Right ventricle myocardium inferior (tissue), 1 donor: Measurements from ENCODE around the gene FNDC3B. TPM values are rescaled to one million over a fixed set of nuclear protein-coding genes. Genes with fewer than 3 reads are reported as not detected.
A peak's percentile ranks its signal among the peaks of the same experiment; 100 is the strongest.
"Not testable (repeated sequence)": the region's sequence is repeated elsewhere in the genome, so short reads cannot be mapped to it uniquely, and the experiment has no call there.

Experiments used
- ATAC-seq: fragments of 200-7000 bp; cut with Tn5 transposase; one replicate; pipeline ENCODE4 v1.9.1; 2020; ENCODE audit warnings: mild to moderate bottlenecking, moderate library complexity
- DNase-seq: peaks from one replicate; pipeline ENCODE4 v3.0.0; 2021; ENCODE audit errors: missing footprints
- intact Hi-C: fragments of 100-400 bp; cut with DNase I; formaldehyde crosslinking; loops from one replicate; pipeline ENCODE4 v1.11.0; 2022
- long read RNA-seq: library from polyadenylated mRNA; unstranded; transcript quantifications from one replicate; pipeline ENCODE4 v2.0.0, GENCODE V29; 2021
- total RNA-seq: library from RNA; stranded (reverse); fragmentation: NEBNext Ultra II Directional; extraction: Animal tissue kit (Norgen Biotek cat#: 25700); gene quantifications from one replicate; pipeline ENCODE4 v1.2.1, GENCODE V29; 2021
- donor health status: DM: no; HTN: yes; CAD: no; lungs with severe emphysema.

Gene FNDC3B
- 57.8 TPM for total RNA-seq
- long read RNA-seq, full-length matches to known transcripts = 6 of 11 reads
- long read RNA-seq, partial matches to known transcripts = 4 of 11 reads
- long read RNA-seq, other reads (novel, unspliced or antisense) = 1 of 11 reads

GRCh38 chr3:172039436-172040077 is at the start of gene FNDC3B:
TSS of gene FNDC3B (plus strand) at chr3:172039578. CDS start at chr3:172112480, 72,902 bp downstream.
- peak; percentile 95 for DNase-seq
- intact Hi-C loops = loop anchor here (2.0 to 10.0 kb wide), 9 partner anchors 58 to 385 kb away; no protein-coding TSS in a partner anchor
- ATAC-seq = peak; percentile 91

GRCh38 chr3:171990239-171990638 is 49.1 kb upstream of the FNDC3B start:
- DNase-seq, ATAC-seq, intact Hi-C loops: not testable (repeated sequence)

GRCh38 chr3:171991166-171991565 is 48.2 kb upstream of the FNDC3B start:
- no peak for DNase-seq
- intact Hi-C loops = no loop called here
- ATAC-seq = no peak

- no peak for DNase-seq
- ATAC-seq = no peak
- intact Hi-C loops = no loop called here
These were observed 44.5 kb upstream of the FNDC3B start for GRCh38 chr3:171994646-171995428.

GRCh38 chr3:171995486-171995885 is 43.9 kb upstream of the FNDC3B start:
- intact Hi-C loops = no loop called here
- ATAC-seq = no peak

GRCh38 chr3:171996178-171996817 is 43.1 kb upstream of the FNDC3B start:
- intact Hi-C loops = no loop called here
- no peak for ATAC-seq
- DNase-seq = no peak

More at GRCh38 chr3:171995486-171995885, 43.9 kb upstream of the FNDC3B start:
- no peak for DNase-seq

- ATAC-seq, DNase-seq, intact Hi-C loops: not testable (repeated sequence)
These were observed 40.6 kb upstream of the FNDC3B start for GRCh38 chr3:171998731-171999130.

- intact Hi-C loops, ATAC-seq: not testable (repeated sequence)
These were observed 37.8 kb upstream of the FNDC3B start for GRCh38 chr3:172001616-172002015.

GRCh38 chr3:172002512-172003078 is 36.8 kb upstream of the FNDC3B start:
- ATAC-seq (no peak), DNase-seq (no peak)
- intact Hi-C loops = no loop called here

More at GRCh38 chr3:172001616-172002015, 37.8 kb upstream of the FNDC3B start:
- DNase-seq = not testable (repeated sequence)

GRCh38 chr3:172003146-172003545 is 36.2 kb upstream of the FNDC3B start:
- intact Hi-C loops = no loop called here
- ATAC-seq (no peak), DNase-seq (no peak)

- intact Hi-C loops = no loop called here
- no peak for ATAC-seq
- no peak for DNase-seq
These were observed 32.4 kb upstream of the FNDC3B start for GRCh38 chr3:172007065-172007370.

GRCh38 chr3:172009803-172010202 is 29.6 kb upstream of the FNDC3B start:
- no peak for ATAC-seq
- intact Hi-C loops = no loop called here
- DNase-seq = no peak

- DNase-seq (no peak), ATAC-seq (no peak)
- intact Hi-C loops = no loop called here
These were observed 26.6 kb upstream of the FNDC3B start for GRCh38 chr3:172012775-172013174.

GRCh38 chr3:172014145-172014544 is 25.2 kb upstream of the FNDC3B start:
- intact Hi-C loops = no loop called here
- no peak for ATAC-seq
- no peak for DNase-seq

- ATAC-seq (no peak), DNase-seq (no peak)
- intact Hi-C loops = no loop called here
These were observed 21.0 kb upstream of the FNDC3B start for GRCh38 chr3:172018364-172018763.

- DNase-seq = no peak
- intact Hi-C loops = no loop called here
- ATAC-seq = no peak
These were observed 18.6 kb upstream of the FNDC3B start for GRCh38 chr3:172020763-172021162.

GRCh38 chr3:172021164-172021563 is 18.2 kb upstream of the FNDC3B start:
- DNase-seq = no peak
- peak; percentile 72 for ATAC-seq
- intact Hi-C loops = no loop called here

GRCh38 chr3:172021859-172022258 is 17.5 kb upstream of the FNDC3B start:
- DNase-seq = no peak
- ATAC-seq = no peak
- intact Hi-C loops = no loop called here

GRCh38 chr3:172023915-172024314 is 15.5 kb upstream of the FNDC3B start:
- intact Hi-C loops = no loop called here

More at GRCh38 chr3:172023915-172024314, 15.5 kb upstream of the FNDC3B start:
- DNase-seq (no peak), ATAC-seq (no peak)
